Renal cortical epithelial cell (primary cell): Measurements from ENCODE around the gene ANAPC15. TPM values are rescaled to one million over a fixed set of nuclear protein-coding genes. Genes with fewer than 3 reads are reported as not detected.

Experiments
- total RNA-seq: library from RNA; depleted of rRNA; stranded (reverse); fragments of >200 nt; gene quantifications from 2 replicates; pipeline ENCODE4 v1.2.3, GENCODE V29; 2014

ANAPC15 gene
- total RNA-seq, 1 donor from 2014 or later, result 21.5 TPM

Other genes starting within 250 kb of the ANAPC15 start
- gene DEFB131B, start 234.2 kb downstream of the ANAPC15 start, total RNA-seq, result not detected in 2 replicates
- gene XNDC1N, start 184.1 kb downstream of the ANAPC15 start, total RNA-seq, result 8.5 and 10.5 TPM in 2 replicates
- 44.1 and 84.4 TPM in 2 replicates for gene RNF121, start 183.6 kb downstream of the ANAPC15 start, total RNA-seq
- gene IL18BP, start 113.8 kb downstream of the ANAPC15 start, total RNA-seq, result 1.6 and 4.8 TPM in 2 replicates
- gene NUMA1, start 32.2 kb downstream of the ANAPC15 start, total RNA-seq, result 123 and 183 TPM in 2 replicates
- 6.8 and 11.7 TPM in 2 replicates for gene LRRC51, start 31.8 kb downstream of the ANAPC15 start, total RNA-seq
- 77.4 and 82.0 TPM in 2 replicates for gene LAMTOR1, start 9.4 kb downstream of the ANAPC15 start, total RNA-seq
- gene TOMT, start 6.8 kb downstream of the ANAPC15 start, total RNA-seq, result not detected in 2 replicates
- gene FOLR3, start 23.0 kb upstream of the ANAPC15 start, total RNA-seq, result 1.9 and 7.6 TPM in 2 replicates
- gene FOLR1, start 79.4 kb upstream of the ANAPC15 start, total RNA-seq, result 23.3 and 108 TPM in 2 replicates
- gene FOLR2, start 104.1 kb upstream of the ANAPC15 start, total RNA-seq, result not detected in 2 replicates
- 66.3 and 96.6 TPM in 2 replicates for gene INPPL1, start 112.1 kb upstream of the ANAPC15 start, total RNA-seq
- gene PHOX2A, start 131.5 kb upstream of the ANAPC15 start, total RNA-seq, result not detected in 2 replicates